Sigmoid colon (tissue), 4 donors: ENCODE results near the gene BBS12.

Experiments used
- POLR2A ChIP-seq, 2 donors: fragments of 450-650 bp; IDR thresholded peaks; one replicate each; pipeline ENCODE4 v1.6.1; 2016; ENCODE audit warnings: antibody characterized with exemption in 2 of 2, mild to moderate bottlenecking in 2 of 2, moderate library complexity in 2 of 2
- POLR2AphosphoS5 ChIP-seq, 4 donors: sonication (generic); formaldehyde crosslinking; IDR thresholded peaks; one replicate each; pipeline ENCODE4 v1.6.1; 2017; ENCODE audit warnings: antibody characterized with exemption in 4 of 4
- TF ChIP-seq, protein P1 (sequence below), 4 experiments: fragments of 450-650 bp in 3 of 4; fragments of 200-600 bp in 1 of 4; IDR thresholded peaks; one replicate each; pipeline ENCODE4 v1.5.1; 2016 to 2019; ENCODE audit warnings: antibody characterized with exemption in 4 of 4, mild to moderate bottlenecking in 3 of 4, moderate library complexity in 2 of 4

DNA sequence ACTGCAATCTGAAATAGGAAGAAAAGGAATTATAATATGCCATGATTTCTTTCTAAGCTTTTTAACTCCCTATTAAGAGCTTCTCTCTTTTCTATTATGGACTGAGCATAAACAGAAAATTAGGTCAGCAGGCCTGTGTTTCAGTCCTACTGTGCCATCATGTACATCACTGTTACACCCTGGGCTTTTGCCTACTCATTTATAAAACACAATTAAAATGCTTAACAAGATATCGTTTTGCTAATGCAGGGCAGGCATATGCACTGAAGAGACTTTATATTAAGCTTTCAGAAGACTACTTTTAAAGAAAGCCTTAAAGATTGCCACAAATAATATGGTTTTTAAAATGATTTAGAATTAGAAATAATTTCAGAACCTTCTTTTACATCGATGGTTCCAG is 828 bp upstream of the BBS12 start:
- TF ChIP-seq, protein P1, sequence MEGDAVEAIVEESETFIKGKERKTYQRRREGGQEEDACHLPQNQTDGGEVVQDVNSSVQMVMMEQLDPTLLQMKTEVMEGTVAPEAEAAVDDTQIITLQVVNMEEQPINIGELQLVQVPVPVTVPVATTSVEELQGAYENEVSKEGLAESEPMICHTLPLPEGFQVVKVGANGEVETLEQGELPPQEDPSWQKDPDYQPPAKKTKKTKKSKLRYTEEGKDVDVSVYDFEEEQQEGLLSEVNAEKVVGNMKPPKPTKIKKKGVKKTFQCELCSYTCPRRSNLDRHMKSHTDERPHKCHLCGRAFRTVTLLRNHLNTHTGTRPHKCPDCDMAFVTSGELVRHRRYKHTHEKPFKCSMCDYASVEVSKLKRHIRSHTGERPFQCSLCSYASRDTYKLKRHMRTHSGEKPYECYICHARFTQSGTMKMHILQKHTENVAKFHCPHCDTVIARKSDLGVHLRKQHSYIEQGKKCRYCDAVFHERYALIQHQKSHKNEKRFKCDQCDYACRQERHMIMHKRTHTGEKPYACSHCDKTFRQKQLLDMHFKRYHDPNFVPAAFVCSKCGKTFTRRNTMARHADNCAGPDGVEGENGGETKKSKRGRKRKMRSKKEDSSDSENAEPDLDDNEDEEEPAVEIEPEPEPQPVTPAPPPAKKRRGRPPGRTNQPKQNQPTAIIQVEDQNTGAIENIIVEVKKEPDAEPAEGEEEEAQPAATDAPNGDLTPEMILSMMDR (IDR thresholded peaks at IDR 0.05) = no peak
- TF ChIP-seq POLR2A (IDR thresholded peaks at IDR 0.05) = no peak
- no peak for TF ChIP-seq POLR2AphosphoS5 (IDR thresholded peaks at IDR 0.05)
